Stimulated activated CD4-positive, alpha-beta T cell treated with anti-CD3 and anti-CD28 coated beads, Interleukin-15, amount 100 ng/mL, for 24 hours (primary cell): ENCODE measurements around the gene TOR1AIP1.

ENCODE experiments used
- DNase-seq: peaks from one replicate; pipeline ENCODE4 v3.0.0-alpha.2; 2020

TOR1AIP1 gene

DNA sequence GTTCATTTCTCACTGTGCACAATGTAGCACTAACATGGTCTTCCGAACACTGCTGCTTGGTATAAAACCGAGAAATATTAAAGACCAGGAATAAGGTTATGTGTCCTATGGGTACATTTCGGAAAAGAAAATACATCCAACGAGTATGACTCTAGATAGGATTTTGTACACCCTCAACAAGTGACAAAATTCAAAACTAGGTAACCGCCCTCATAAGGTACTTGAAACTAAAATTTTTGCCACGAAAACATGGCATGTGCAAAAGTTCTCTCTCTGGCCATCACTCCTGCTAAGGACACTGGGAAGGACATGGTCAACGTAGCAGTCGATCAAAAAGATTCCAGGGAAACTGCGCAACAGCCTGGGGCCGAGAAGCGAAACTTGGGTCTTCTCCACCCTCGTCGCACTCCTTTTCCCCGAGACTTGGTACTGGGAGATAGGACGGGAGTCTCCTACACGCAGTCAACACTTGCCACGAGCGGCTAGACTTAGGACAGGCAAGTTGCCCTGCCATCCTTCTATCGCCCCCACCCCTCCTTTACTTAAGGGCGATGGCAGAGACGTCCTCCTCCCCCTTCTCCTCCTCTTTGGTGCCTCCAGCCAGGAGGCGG, 338 bp upstream of the TOR1AIP1 start:
- DNase-seq: no peak

DNA sequence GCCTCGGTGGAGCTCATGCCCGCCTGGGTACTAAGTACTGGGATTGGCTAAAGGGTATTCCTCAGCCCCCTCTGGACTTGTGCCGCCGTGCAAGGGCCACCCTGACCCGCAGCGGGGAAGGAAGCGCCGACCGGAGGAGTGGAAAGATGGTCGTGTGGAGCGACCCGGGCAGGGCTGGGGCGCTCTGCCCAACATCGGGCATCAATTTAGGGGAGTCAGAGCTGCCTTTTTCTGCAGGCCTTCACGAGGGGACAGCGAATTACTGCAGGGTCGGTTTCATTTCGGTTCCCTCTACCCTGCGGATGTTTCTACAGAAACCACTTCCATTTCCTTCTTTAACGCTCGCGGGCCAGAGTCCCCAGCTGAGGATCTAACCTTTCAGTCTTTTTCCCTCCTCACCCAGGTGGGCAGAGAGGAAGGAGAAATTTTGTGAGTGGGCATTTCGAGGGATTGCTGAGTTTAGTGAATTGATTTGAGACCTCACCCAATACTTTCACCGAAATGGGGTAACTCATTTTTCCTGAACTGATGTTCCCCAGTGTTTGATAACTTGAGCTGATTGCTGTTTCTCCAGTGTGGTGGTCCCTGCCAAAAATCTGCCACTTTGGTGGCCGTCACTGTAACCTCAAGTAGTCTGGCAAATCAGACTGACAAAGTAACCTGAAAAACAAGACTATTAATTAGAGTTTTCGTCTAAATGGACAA, 1.1 kb downstream of the TOR1AIP1 start:
- DNase-seq: peak; percentile 6

DNA sequence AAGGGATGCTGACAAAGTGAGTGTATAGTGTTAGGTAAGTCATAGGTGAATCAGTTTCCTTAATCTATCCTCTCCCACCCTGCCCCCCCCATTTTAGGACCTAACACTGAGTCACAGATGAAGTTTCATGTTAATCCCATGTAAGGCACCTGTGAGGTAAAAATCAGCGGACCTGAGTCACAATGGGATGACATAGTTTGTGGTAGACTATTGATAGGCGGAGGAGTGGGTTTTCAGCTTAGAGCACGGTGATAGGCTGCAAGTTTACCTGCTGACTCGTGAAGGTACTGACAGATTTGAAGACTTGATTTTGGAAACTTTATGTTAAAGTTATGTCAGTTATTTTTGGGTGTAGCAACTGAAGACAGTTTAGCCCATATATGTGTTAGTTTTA, 1.7 kb downstream of the TOR1AIP1 start:
- peak; percentile 66 for DNase-seq

DNA sequence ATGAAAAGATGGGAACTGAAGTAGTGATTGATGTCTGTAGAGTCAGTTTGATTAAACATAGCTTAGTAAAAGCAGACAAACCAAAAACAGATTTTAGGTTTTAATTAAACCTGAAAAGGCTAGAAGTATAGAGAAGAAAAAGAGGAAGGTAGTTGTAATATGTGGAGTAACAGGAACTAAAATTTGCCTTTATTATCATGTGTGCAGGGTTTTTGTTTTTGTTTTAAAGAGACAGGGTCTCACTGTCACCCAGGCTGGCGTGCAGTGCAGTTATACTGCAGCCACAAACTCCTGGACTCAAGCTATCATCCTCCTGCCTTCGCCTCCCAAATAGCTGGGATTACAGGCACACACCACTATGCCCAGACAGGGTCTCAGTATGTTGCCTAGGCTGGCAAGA, 6.0 kb downstream of the TOR1AIP1 start:
- no peak for DNase-seq

DNA sequence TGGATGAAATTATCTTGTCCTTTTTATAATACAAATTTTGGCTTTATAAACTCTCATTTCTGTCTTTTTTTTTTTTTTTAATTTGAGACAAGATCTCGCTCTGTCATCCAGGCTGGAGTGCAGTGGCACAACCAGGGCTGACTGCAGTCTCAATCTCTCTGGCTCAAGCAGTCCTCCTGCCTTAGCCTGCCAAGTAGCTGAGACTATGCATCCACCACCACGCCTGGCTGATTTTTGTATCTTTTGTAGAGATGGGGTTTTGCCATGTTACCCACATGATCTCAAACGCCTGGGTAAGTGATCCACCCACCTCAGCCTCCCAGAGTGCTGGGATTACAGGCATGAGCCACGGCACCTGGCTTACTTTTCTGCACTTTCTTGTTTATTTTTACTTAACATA, 7.5 kb downstream of the TOR1AIP1 start:
- no peak for DNase-seq

DNA sequence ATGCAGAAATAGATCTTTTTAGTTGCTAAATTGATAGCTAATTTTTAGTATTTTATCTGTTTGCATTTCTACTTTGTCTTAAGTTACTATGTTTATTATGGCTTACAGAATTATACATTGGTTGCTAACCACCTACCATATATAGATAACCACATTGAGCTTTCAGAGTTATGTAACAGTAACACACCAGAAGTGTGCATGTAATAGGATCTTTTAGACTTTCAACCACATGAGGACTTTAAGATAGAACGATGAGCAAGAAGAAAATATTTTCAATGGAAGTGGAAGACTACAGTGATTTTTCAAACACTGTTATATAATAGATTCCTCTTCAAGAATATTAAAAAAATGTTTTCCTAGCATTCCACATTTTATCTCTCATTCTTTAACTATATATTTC, 28.8 kb downstream of the TOR1AIP1 start:
- DNase-seq: no peak

DNA sequence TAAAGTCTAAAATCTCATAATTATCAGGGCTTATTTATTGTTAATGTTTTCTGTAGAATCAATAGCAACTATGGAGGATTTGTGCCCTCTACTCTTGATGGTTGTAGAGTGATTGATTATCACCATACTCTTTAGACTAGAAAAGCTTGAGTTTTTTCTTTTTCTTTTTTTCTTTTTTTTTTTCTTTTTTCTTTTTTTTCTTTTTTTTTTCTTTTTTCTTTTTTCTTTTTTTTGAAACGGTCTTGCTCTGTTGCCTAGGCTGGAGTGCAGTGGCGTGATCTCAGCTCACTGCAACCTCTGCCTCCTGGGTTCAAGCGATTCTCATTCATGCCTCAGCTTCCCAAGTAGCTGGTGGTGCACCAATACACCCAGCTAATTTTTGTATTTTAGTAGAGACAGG, 29.7 kb downstream of the TOR1AIP1 start:
- no peak for DNase-seq

DNA sequence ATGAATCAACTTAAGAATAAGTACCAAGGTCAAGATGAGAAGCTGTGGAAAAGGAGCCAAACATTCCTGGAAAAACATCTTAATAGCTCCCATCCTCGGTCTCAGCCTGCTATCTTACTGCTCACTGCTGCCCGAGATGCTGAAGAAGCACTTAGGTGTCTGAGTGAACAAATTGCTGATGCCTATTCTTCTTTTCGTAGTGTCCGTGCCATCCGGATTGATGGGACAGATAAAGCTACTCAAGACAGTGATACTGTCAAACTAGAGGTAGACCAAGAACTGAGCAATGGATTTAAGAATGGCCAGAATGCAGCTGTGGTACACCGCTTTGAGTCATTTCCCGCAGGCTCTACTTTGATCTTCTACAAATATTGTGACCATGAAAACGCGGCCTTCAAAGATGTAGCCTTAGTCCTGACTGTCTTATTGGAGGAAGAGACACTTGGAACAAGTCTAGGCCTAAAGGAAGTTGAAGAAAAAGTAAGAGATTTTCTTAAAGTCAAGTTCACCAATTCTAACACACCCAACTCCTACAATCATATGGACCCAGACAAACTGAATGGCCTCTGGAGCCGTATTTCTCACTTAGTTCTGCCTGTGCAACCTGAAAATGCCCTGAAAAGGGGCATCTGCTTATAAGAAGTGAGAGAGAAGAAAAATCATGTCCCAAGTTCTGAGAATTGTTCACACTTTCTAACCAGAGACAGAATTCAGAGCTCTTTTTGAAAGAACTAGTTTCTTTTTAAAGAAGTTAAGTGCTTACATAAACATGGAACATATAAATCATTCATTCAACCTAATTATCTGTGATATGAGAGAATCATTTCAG, 35.7 kb downstream of the TOR1AIP1 start:
- DNase-seq: no peak

DNA sequence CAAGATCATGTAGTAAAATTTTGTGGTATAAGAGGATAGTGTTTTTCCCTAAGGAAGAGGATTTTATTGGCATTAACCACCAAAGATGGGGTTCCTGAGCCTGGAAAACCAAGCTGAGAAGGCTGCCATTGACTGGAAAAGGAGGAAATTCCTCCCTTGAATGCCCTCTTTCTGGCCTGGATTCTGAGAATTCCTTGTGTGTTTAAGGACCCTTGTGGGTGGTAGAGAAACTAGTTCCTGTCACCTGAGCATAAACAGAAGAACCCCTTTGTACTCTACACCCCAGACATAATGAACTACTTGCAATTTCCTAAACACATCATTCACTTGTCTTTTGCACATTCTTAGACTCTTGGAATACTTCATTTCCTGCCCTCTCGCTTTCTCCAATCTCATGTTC, 39.4 kb downstream of the TOR1AIP1 start:
- DNase-seq: no peak

DNA sequence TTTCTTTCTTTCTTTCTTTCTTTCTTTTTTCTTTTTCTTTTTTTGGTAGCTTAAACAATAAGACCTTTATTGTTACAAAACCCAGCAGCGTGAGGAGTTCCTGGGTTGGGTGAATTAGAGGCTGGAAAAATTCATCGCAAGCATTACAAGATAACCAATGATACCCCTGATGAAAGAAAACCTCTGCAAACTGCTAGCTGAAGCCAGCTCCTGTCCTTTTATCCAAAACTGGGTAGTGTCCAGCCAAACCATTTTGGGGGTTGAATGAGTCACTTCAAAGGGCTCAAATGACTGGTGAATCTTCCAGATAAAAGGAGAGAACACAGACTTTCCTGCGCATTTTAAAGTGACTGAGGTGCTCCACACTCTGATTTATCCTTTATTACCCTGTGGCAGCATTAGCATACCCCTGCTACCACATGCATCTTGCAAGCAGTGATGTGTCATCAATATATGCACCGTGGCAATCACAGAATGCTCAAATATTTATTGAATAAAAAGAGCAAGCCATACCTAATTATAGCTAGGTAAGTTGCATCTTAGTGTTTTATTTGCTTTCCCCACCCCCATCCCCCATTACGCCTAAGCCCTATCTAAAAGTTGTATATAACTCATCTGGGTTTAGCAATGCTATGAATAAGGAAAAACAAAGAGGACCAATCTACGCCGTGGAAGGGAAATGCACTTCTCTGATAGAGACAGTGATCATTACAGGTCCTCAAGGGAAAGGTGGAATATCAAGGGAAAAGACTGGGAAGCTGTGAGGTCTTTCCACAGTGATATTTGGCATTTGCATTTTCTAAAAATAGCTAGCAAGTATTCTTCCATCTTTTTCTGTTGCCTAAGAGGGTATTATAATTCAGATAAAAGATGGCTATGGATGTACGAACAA, 40.1 kb downstream of the TOR1AIP1 start:
- no peak for DNase-seq

DNA sequence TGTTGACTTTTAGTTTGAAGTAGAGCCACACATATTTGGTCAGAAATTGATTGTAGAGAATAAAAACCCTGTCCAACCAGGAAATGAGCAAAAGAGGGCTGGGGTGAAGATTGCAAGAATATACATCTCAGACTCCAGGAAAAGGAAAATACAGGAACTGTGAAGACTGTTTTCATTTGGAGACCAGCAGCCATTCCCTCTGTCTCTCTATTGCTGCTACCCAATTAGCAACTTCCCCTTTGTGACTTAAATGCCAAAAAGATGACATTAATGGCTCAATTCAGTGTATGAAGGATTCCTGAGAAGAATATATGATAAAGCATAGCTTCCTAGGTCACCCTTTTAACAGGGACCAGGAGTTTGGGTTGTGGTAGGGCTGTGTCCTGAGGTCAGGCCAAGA, 40.9 kb downstream of the TOR1AIP1 start:
- DNase-seq: no peak

DNA sequence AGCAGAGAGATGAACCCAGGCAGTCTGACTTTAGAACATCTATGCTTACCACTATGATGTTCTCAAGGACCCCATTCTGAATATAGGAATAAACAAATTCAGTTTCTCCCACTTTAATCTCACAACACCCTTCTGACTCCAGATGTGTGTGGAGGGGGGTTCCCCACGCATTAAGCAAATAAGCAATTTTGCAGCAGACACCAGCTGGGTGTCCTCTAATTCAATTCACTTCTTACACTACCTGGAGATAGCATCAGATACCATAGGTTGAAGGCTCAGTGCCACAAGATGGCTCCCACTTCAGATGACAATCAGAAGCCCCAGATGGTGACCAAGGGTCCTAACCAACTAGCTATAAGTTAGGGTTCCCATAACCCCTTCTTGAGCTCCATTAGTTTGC, 42.2 kb downstream of the TOR1AIP1 start:
- no peak for DNase-seq

DNA sequence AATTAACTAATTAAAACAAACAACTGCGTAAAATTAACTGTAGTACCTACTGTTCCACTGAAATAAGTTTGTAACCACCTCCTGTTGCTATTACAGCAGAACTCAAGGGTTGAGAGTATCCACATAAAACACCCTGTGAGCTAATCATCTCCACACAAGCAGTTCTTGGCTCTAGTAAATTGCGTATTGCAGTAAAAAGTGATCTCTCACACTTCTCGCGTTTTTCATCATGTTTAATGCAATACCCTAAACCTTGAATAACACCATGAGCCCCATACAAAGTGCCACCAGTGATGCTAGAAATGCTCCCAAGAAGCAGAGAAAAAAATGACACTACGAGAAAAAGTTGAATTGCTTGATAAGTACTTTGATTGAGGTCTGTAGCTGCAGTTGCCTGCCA, 43.2 kb downstream of the TOR1AIP1 start:
- no peak for DNase-seq

DNA sequence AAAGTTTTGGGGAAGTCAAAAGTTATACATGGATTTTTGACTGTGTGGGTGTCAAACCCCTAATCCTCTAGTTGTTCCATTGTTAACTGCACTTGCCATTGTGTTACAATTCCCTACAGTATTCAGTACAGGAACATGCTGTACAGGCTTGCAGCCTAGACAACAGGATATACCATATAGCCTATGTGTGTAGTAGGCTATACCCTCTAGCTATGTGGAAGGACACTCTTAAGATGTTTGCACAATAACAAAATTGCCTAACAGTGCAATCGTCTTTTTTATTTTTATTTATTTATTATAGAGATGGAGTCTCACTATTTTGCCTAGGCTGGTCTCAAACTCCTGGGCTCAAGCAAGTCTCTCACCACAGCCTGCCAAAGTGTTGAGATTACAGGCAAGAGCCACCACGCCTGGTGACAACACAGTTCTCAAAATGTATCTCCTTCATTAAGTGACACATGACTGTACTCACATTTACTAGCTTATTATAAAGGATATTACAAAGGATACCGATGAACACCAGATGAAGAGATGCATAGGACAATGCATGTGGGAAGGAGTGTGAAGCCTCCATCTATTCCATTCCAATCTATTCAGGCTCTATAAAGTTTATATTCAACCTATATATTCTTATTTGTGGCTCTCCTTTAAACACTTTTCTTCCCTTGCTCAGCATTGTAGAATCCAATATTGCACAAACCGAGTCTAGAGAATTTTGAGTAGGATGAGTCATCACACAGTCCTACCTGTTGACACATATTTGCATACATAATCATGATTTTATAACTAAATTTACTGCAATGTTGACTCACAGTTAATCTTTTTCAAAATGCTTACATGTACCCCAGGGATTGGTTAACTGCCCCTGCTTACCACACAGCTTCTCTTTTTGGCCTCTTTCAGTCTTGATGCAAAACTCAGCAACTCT, 44.1 kb downstream of the TOR1AIP1 start:
- DNase-seq: no peak

DNA sequence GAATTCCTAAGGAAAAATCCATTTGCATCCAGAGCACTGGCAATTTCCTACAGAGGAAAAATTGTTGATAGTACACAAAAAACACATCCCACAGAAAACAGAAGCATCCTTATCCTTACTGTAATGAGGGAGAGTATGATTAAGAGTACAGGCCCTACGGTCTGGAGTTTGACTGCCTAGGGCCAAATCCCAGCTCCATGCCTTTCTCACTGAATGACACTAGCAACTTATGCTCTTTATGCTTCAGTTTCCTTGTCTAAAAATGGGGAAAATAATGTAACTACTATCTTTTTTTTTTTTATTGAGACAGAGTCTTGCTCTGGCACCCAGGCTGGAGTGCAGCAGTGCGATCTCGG, 44.7 kb downstream of the TOR1AIP1 start:
- no peak for DNase-seq

DNA sequence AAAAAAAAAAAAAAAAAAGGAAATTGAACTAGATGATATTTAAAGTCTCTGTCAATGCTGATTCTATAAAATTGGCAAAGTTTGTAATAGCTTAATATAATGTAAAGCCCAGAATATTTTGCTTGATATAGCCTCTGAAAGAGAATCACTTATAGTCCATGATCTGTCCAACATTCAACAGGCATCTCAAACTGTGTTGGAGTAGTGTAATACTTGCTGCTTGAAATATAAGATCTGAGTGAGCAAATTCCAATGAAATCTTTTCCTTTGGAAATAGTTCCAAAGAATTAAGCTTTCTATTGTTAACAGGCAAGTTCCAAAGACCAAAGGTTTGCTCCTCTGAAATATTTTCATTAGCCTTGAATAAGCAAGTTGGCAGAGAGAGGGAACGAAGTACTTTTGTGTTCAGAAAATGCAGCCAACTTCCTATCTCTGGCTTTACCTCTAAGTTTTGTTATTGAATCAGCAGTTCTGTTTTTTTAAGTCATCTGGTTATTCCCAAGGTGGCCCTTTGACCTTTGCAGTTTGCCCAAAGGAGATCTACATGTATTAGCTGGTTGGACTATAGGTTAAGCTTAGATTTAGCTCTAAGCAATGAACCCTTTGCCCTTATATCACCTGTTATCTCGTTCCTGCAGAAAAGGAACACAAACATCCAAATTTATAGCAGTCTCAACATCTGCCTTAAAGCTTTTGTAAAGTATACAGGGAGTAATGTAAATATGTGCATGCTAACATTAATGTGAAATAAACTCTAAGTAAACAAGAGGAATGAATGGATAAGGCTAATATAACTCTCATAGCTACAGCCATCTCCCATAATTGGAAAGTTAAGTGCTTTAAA, 48.1 kb downstream of the TOR1AIP1 start:
- DNase-seq: no peak

DNA sequence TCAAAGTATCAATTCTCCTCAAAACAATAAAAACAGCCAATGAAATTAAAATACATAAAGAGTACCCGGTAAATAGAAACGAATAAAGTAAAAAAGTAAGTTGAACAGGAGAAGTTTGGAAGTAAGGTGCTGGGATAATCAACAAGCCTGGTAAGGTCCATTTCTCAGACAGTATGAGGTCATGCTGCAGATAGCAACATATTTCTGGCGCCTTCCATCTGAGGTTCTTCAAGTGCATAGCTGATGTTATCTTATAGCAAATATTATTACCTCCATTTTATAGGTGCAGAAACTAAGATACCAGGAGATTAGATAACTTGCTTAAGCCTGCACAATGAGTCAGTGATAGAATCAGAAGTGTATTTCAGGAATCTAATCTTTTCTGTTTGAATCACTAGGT, 48.8 kb downstream of the TOR1AIP1 start:
- no peak for DNase-seq

DNA sequence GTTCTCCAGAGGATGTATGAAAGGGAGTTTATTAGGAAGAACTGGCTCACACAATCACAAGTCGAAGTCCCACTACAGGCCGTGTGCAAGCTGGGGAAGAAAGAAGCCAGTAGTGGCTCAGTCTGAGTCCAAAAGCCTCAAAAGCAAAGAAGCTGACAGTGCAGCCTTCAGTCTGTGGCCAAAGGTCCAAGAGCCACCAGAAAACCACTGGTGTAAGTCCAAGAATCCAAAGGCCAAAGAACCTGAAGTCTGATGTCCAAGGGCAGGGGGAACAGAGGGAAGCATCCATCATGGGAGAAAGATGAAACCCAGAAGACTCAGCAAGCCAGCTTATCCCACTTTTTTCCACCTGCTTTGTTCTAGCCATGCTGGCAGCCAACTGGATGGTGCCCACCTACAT, 51.1 kb downstream of the TOR1AIP1 start:
- no peak for DNase-seq

DNA sequence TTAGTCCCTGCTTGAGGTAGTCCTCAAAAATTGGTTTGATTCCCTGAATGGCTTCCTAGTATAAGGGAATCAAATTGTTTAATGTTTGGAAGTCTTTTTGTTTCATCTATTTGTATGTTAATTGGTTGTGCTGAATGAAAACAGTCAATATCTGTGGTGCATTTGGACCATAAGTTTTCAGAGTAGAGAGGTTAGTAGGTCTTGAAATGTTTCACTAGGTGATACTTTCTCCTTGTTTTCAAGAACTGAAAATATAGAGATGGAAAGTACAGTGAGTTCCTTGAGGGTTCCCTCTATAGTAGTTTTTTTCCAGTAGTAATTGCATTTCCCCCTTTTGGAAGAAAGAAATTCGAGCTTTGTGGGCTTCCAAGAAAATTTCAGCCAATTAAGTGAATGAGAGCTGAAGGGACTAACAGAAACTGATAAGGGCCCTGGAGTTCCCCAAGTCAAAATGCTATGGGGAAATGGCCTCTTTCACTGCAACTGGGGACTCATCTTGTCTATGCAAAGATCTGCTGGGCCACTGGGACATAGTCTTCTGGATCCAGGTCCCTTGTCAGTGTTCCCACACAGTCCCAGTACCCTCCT, 53.9 kb downstream of the TOR1AIP1 start:
- no peak for DNase-seq

DNA sequence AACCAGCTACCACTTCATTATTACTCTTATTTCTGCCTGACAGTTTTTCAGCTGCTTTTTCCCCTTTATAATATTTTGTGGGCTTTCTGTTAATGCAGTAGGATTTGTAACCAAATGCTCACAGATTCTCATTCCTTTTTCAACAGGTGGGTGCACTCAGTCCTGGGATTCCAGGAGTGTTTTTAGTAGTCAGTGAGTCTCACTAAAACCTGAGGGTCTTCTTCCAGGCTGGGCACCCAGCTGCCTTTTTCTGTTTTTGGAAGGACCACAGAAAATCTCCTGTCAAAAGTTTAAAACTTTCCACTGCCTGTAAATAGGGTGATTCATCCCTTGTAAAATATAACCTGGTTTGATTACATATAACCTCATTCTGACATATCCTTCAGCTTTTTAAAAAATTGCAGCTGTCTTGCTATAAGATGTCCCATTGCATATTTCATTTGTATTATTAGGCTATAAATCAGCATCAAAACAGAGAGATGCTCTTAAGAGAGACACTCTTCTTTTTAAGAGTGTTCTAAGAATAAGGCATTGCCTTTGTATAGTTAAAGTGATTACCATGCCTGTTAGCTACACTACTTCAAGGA, 55.7 kb downstream of the TOR1AIP1 start:
- no peak for DNase-seq
